Psoas muscle (tissue), 8 donors: Measurements from ENCODE around the gene PTPRA. TPM values are rescaled to one million over a fixed set of nuclear protein-coding genes. Genes with fewer than 3 reads are reported as not detected.

Source experiments
- ATAC-seq, 4 donors: fragments of 200-7000 bp; cut with Tn5 transposase; one replicate each; pipeline ENCODE4 v1.9.1; 2020; ENCODE audit warnings: moderate library complexity in 3 of 4, mild to moderate bottlenecking in 2 of 4
- DNase-seq, 2 donors: peaks; one replicate each; pipeline ENCODE4 v3.0.0-alpha.2; 2020
- H3K27ac ChIP-seq: fragments of 200-600 bp; one replicate; pipeline ENCODE4 v1.8.0; 2022
- H3K27me3 ChIP-seq, 3 donors: fragments of 200-600 bp in 1 of 3; one replicate each; pipeline versions ENCODE4 v1.6.1 to v1.8.0; 2013 to 2022; ENCODE audit warnings: low read length in 2 of 3, mild to moderate bottlenecking in 2 of 3, moderate library complexity in 1 of 3; ENCODE audit not compliant: insufficient read depth in 3 of 3
- H3K36me3 ChIP-seq, 2 donors: fragments of 200-600 bp in 1 of 2; one replicate each; pipeline versions ENCODE4 v1.6.1 to v1.8.0; 2013 to 2022; ENCODE audit warnings: low read depth in 1 of 2, mild to moderate bottlenecking in 1 of 2, moderate library complexity in 1 of 2; ENCODE audit not compliant: insufficient read depth in 1 of 2
- H3K4me1 ChIP-seq: fragments of 200-600 bp; one replicate; pipeline ENCODE4 v1.8.0; 2022
- H3K4me3 ChIP-seq: fragments of 200-600 bp; one replicate; pipeline ENCODE4 v1.8.0; 2022; ENCODE audit warnings: mild to moderate bottlenecking
- H3K9me3 ChIP-seq: fragments of 200-600 bp; one replicate; pipeline ENCODE4 v1.8.0; 2022
- CTCF ChIP-seq: fragments of 200-600 bp; IDR thresholded peaks from one replicate; pipeline ENCODE4 v1.8.0; 2022; ENCODE audit warnings: antibody characterized with exemption
- WGBS, 3 donors: extraction: QIAGEN DNeasy Blood & Tissue Kit; methylation state at CpG; one replicate each; pipeline versions ENCODE4 v1.1.6 to v1.1.7; 2013; 5-methylcytosine and 5-hydroxymethylcytosine counted together
- intact Hi-C, 2 donors: fragments of 100-400 bp; cut with DNase I; formaldehyde crosslinking; loops; one replicate each; pipeline versions ENCODE4 v1.11.0 to v1.14.2; 2022
- polyA plus RNA-seq, 3 donors: library from polyadenylated mRNA; stranded (reverse); fragments of 200-250 nt; gene quantifications; one replicate each; pipeline ENCODE4 v1.2.3, GENCODE V29; 2013
- total RNA-seq, 4 donors: library from RNA; stranded (reverse); fragmentation: NEBNext Ultra II Directional in 2 of 4; extraction: Animal tissue kit (Norgen Biotek cat#: 25700) in 2 of 4; gene quantifications; one replicate each; pipeline versions ENCODE4 v1.2.1 to v1.2.4, GENCODE V29; 2021 to 2023
- donor health status: healthy with polysubstance abuse.
- donor health status: DM: no; HTN: no; CAD: no; lungs with moderate emphysema.
- donor health status: Bipolar disorder and iron deficiency.
- donor health status: healthy.
- donor health status: DM: yes; HTN: yes; CAD: no.
- donor health status: DM: no; HTN: no; CAD: no.
- donor health status: DM: no; HTN: no; CAD: no.
- donor health status: DM: yes; HTN: yes; CAD: no.

The PTPRA gene
- total and polyA plus RNA-seq, 7 donors = 7.6 to 19.9 (median 15.0) TPM

- H3K27me3 ChIP-seq = no peaks in the 10 kb centered on the region
- intact Hi-C loops = loop anchor here in 1 of 2 donors (10.0 kb wide), 1 partner anchor 107 kb away; the partner anchor contains the start of gene PTPRA
- 84 to 88% (median 86%) methylated on average over 3 of the region's 3 CpGs for WGBS, 3 donors
- no peaks in the 10 kb centered on the region for H3K4me1 ChIP-seq
- H3K36me3 ChIP-seq = peaks cover 0 to 7% of the 10 kb centered on the region in 2 donors
- no peak overlapping the region for H3K4me3 ChIP-seq
- no peak for ATAC-seq
- no peaks in the 10 kb centered on the region for H3K9me3 ChIP-seq
- no peak overlapping the region for H3K27ac ChIP-seq
- DNase-seq = no peak
- no peak for TF ChIP-seq CTCF
Observed at GRCh38 chr20:2981646-2982045, 108.4 kb downstream of the PTPRA start.

DNA sequence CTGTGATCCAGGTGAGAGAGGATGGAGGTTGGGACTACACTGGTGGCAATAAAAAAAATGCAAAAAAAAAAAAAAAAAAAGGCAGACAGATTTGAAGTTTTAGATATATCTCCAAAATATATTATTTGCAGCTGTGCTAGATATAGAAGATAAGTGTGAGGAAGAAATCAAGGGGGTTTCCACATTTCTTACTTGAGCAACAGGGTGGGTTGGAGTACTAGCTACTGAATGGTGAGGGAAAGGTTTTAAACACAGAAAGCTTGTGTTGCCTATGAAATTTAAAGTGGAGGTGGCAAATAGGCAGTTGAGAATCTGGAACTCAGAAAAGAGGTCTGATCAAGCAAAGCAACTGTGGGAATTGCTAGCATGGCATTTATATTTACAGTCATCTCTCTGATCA is 110.2 kb downstream of the PTPRA start:
- intact Hi-C loops = loop anchor here in 1 of 2 donors (10.0 kb wide), 1 partner anchor 109 kb away; the partner anchor contains the start of gene PTPRA
- no peaks in the 10 kb centered on the region for H3K9me3 ChIP-seq
- no peak for DNase-seq
- no peak overlapping the region for H3K4me3 ChIP-seq
- no peaks in the 10 kb centered on the region for H3K4me1 ChIP-seq
- peaks cover 5 to 26% of the 10 kb centered on the region in 2 donors for H3K36me3 ChIP-seq
- no peaks in the 10 kb centered on the region for H3K27me3 ChIP-seq
- no peak for ATAC-seq
- H3K27ac ChIP-seq = no peak overlapping the region
- TF ChIP-seq CTCF = no peak

GRCh38 chr20:2984028-2984501 is 110.8 kb downstream of the PTPRA start:
- no peak for DNase-seq
- no peak for ATAC-seq
- no peaks in the 10 kb centered on the region for H3K9me3 ChIP-seq
- peaks cover 10 to 32% of the 10 kb centered on the region in 2 donors for H3K36me3 ChIP-seq
- no peak overlapping the region for H3K27ac ChIP-seq
- 83 to 98% (median 89%) methylated on average over 4 of the region's 4 CpGs for WGBS, 3 donors
- no peaks in the 10 kb centered on the region for H3K27me3 ChIP-seq
- no peak overlapping the region for H3K4me3 ChIP-seq
- intact Hi-C loops = loop anchor here in 1 of 2 donors (10.0 kb wide), 1 partner anchor 109 kb away; the partner anchor contains the start of gene PTPRA
- TF ChIP-seq CTCF = no peak
- no peaks in the 10 kb centered on the region for H3K4me1 ChIP-seq

GRCh38 chr20:2984956-2985661 is 111.8 kb downstream of the PTPRA start:
- DNase-seq (no peak), ATAC-seq (no peak)
- H3K9me3 ChIP-seq = no peaks in the 10 kb centered on the region
- TF ChIP-seq CTCF = no peak
- no peak overlapping the region for H3K27ac ChIP-seq
- H3K36me3 ChIP-seq = peaks cover 10 to 42% of the 10 kb centered on the region in 2 donors
- intact Hi-C loops = loop anchor here in 1 of 2 donors (10.0 kb wide), 1 partner anchor 110 kb away; the partner anchor contains the start of gene PTPRA
- H3K4me1 ChIP-seq = no peaks in the 10 kb centered on the region
- H3K27me3 ChIP-seq = no peaks in the 10 kb centered on the region
- H3K4me3 ChIP-seq = no peak overlapping the region
- 87 to 91% (median 90%) methylated on average over 6 of the region's 6 CpGs for WGBS, 3 donors
